ENCODE data around the gene DNAJC27. TPM values are rescaled to one million over a fixed set of nuclear protein-coding genes. Genes with fewer than 3 reads are reported as not detected.

DNAJC27 gene
- total RNA-seq, 4 donors from 2014 or later = 7.1 to 14.2 (median 8.6) TPM

GRCh38 chr2:24926220-24926601 is 45.5 kb downstream of the DNAJC27 start:
- Histone ChIP-seq H3K4me1 (peaks cover 0 to 19% (median 10%) of the 10 kb centered on the region in 3 donors), H3K27me3 (no peaks in the 10 kb centered on the region), H3K4me3 (peak overlapping the region in 1 of 2 donors; percentile 27), H3K36me3 (no peaks in the 10 kb centered on the region), H3K9me3 (no peaks in the 10 kb centered on the region), H3K27ac (peak overlapping the region in 3 of 4 donors; percentile 62 to 76 (median 68))
- no peak for ATAC-seq
- no peak for TF ChIP-seq CTCF (IDR thresholded peaks at IDR 0.05)
- TF ChIP-seq POLR2AphosphoS5 (IDR thresholded peaks at IDR 0.05) = no peak
- TF ChIP-seq EP300 (IDR thresholded peaks at IDR 0.05) = no peak
- WGBS, 2 donors (ENCODE audit: low coverage in 1 of 2) = 70 to 79% methylated on average over 2 to 4 of the region's 14 CpGs

GRCh38 chr2:24925815-24926214 is 45.9 kb downstream of the DNAJC27 start:
- Histone ChIP-seq H3K27ac (no peak overlapping the region), H3K9me3 (no peaks in the 10 kb centered on the region), H3K4me3 (no peak overlapping the region), H3K36me3 (no peaks in the 10 kb centered on the region), H3K27me3 (no peaks in the 10 kb centered on the region), H3K4me1 (peaks cover 0 to 23% (median 10%) of the 10 kb centered on the region in 3 donors)
- TF ChIP-seq POLR2AphosphoS5 (IDR thresholded peaks at IDR 0.05) (no peak), CTCF (IDR thresholded peaks at IDR 0.05) (no peak), EP300 (IDR thresholded peaks at IDR 0.05) (no peak), POLR2A (IDR thresholded peaks at IDR 0.05) (no peak)
- WGBS, 2 donors (ENCODE audit: low coverage in 1 of 2) = 94 to 97% methylated on average over 9 to 10 of the region's 10 CpGs
- no peak for ATAC-seq

GRCh38 chr2:24924732-24925131 is 47.0 kb downstream of the DNAJC27 start:
- peaks cover 0 to 27% (median 12%) of the 10 kb centered on the region in 3 donors for H3K4me1 ChIP-seq
- 100% methylated on average over 1 of the region's 6 CpGs; no CpG with 5 or more reads in 1 of the 2 donors for WGBS, 2 donors (ENCODE audit: low coverage in 1 of 2)
- H3K27ac ChIP-seq = no peak overlapping the region
- no peak for ATAC-seq
- no peaks in the 10 kb centered on the region for H3K36me3 ChIP-seq
- no peaks in the 10 kb centered on the region for H3K27me3 ChIP-seq
- no peak overlapping the region for H3K4me3 ChIP-seq
- no peaks in the 10 kb centered on the region for H3K9me3 ChIP-seq
- TF ChIP-seq POLR2A (IDR thresholded peaks at IDR 0.05) = no peak
- TF ChIP-seq EP300 (IDR thresholded peaks at IDR 0.05) = no peak
- TF ChIP-seq POLR2AphosphoS5 (IDR thresholded peaks at IDR 0.05) = no peak
- no peak for TF ChIP-seq CTCF (IDR thresholded peaks at IDR 0.05)

GRCh38 chr2:24924266-24924665 is 47.5 kb downstream of the DNAJC27 start:
- H3K27ac ChIP-seq = no peak overlapping the region
- ATAC-seq = no peak
- 83% methylated on average over 1 of the region's 5 CpGs; no CpG with 5 or more reads in 1 of the 2 donors for WGBS, 2 donors (ENCODE audit: low coverage in 1 of 2)

More at GRCh38 chr2:24924266-24924665, 47.5 kb downstream of the DNAJC27 start:
- Histone ChIP-seq H3K4me3 (no peak overlapping the region), H3K9me3 (no peaks in the 10 kb centered on the region), H3K27me3 (no peaks in the 10 kb centered on the region), H3K4me1 (peaks cover 0 to 31% (median 12%) of the 10 kb centered on the region in 3 donors), H3K36me3 (no peaks in the 10 kb centered on the region)
- TF ChIP-seq POLR2AphosphoS5 (IDR thresholded peaks at IDR 0.05) (no peak), EP300 (IDR thresholded peaks at IDR 0.05) (no peak), POLR2A (IDR thresholded peaks at IDR 0.05) (no peak), CTCF (IDR thresholded peaks at IDR 0.05) (no peak)

Data from gastroesophageal sphincter (tissue), 4 donors.